Measurements from ENCODE around the gene LMX1A. TPM values are rescaled to one million over a fixed set of nuclear protein-coding genes. Genes with fewer than 3 reads are reported as not detected.

LMX1A gene
- total RNA-seq, 1 donor from 2014 or later, result not detected

GRCh38 chr1:165212229-165212628, 144.3 kb downstream of the LMX1A start:
- no peaks in the 10 kb centered on the region for H3K9me3 Mint-ChIP-seq (ENCODE audit: low read depth)
- no peak overlapping the region for H3K27ac Mint-ChIP-seq
- no peak for DNase-seq (ENCODE audit: low spot score, unreplicated experiment)
- H3K4me3 Mint-ChIP-seq (ENCODE audit: low read depth), result no peak overlapping the region
- no peaks in the 10 kb centered on the region for H3K4me1 Mint-ChIP-seq (ENCODE audit: low read depth)
- TF ChIP-seq CTCF (IDR thresholded peaks at IDR 0.05; ENCODE audit: unreplicated experiment), result no peak
- no peaks in the 10 kb centered on the region for H3K36me3 Mint-ChIP-seq (ENCODE audit: insufficient read depth)
- H3K27me3 Mint-ChIP-seq, result peaks cover 9% of the 10 kb centered on the region

GRCh38 chr1:165207853-165208515, 148.5 kb downstream of the LMX1A start:
- Mint-ChIP-seq H3K27ac (peak overlapping the region; percentile 35), H3K4me1 (ENCODE audit: low read depth) (no peaks in the 10 kb centered on the region), H3K36me3 (ENCODE audit: insufficient read depth) (no peaks in the 10 kb centered on the region), H3K27me3 (peaks cover 3% of the 10 kb centered on the region), H3K9me3 (ENCODE audit: low read depth) (no peaks in the 10 kb centered on the region), H3K4me3 (ENCODE audit: low read depth) (no peak overlapping the region)
- TF ChIP-seq CTCF (IDR thresholded peaks at IDR 0.05; ENCODE audit: unreplicated experiment), result no peak
- no peak for DNase-seq (ENCODE audit: low spot score, unreplicated experiment)

GRCh38 chr1:165205145-165205544, 151.4 kb downstream of the LMX1A start:
- Mint-ChIP-seq H3K4me3 (ENCODE audit: low read depth) (no peak overlapping the region), H3K36me3 (ENCODE audit: insufficient read depth) (no peaks in the 10 kb centered on the region), H3K27ac (no peak overlapping the region), H3K9me3 (ENCODE audit: low read depth) (no peaks in the 10 kb centered on the region), H3K27me3 (peaks cover 3% of the 10 kb centered on the region), H3K4me1 (ENCODE audit: low read depth) (no peaks in the 10 kb centered on the region)
- no peak for TF ChIP-seq CTCF (IDR thresholded peaks at IDR 0.05; ENCODE audit: unreplicated experiment)
- no peak for DNase-seq (ENCODE audit: low spot score, unreplicated experiment)

GRCh38 chr1:165204548-165204947, 152.0 kb downstream of the LMX1A start:
- no peak for TF ChIP-seq CTCF (IDR thresholded peaks at IDR 0.05; ENCODE audit: unreplicated experiment)
- DNase-seq (ENCODE audit: low spot score, unreplicated experiment), result no peak
- H3K27me3 Mint-ChIP-seq, result peaks cover 3% of the 10 kb centered on the region
- H3K36me3 Mint-ChIP-seq (ENCODE audit: insufficient read depth), result no peaks in the 10 kb centered on the region
- no peak overlapping the region for H3K4me3 Mint-ChIP-seq (ENCODE audit: low read depth)
- H3K4me1 Mint-ChIP-seq (ENCODE audit: low read depth), result no peaks in the 10 kb centered on the region
- no peaks in the 10 kb centered on the region for H3K9me3 Mint-ChIP-seq (ENCODE audit: low read depth)
- H3K27ac Mint-ChIP-seq, result no peak overlapping the region

GRCh38 chr1:165191087-165191486, 165.4 kb downstream of the LMX1A start:
- H3K27ac Mint-ChIP-seq, result no peak overlapping the region
- peaks cover 7% of the 10 kb centered on the region for H3K27me3 Mint-ChIP-seq
- DNase-seq (ENCODE audit: low spot score, unreplicated experiment), result no peak

More at GRCh38 chr1:165191087-165191486, 165.4 kb downstream of the LMX1A start:
- Mint-ChIP-seq H3K9me3 (ENCODE audit: low read depth) (no peaks in the 10 kb centered on the region), H3K36me3 (ENCODE audit: insufficient read depth) (no peaks in the 10 kb centered on the region), H3K4me3 (ENCODE audit: low read depth) (no peak overlapping the region), H3K4me1 (ENCODE audit: low read depth) (no peaks in the 10 kb centered on the region)
- no peak for TF ChIP-seq CTCF (IDR thresholded peaks at IDR 0.05; ENCODE audit: unreplicated experiment)

Measured in progenitor cell of endocrine pancreas (in vitro differentiated cells).